Upper lobe of left lung (tissue), 4 donors: ENCODE data around the gene CDKN1C.

ENCODE experiments used
- EP300 ChIP-seq, 4 donors: sonication (generic); formaldehyde crosslinking; IDR thresholded peaks; one replicate each; pipeline ENCODE4 v1.5.1; 2017; ENCODE audit warnings: antibody characterized with exemption in 4 of 4, control low read depth in 2 of 4
- TF ChIP-seq, protein P1 (sequence below), 6 experiments: fragments of 450-650 bp in 4 of 6; fragments of 200-600 bp in 2 of 6; sonication (generic) in 2 of 6; IDR thresholded peaks; one replicate each; pipeline ENCODE4 v1.5.1; 2016 to 2019; ENCODE audit warnings: antibody characterized with exemption in 6 of 6

DNA sequence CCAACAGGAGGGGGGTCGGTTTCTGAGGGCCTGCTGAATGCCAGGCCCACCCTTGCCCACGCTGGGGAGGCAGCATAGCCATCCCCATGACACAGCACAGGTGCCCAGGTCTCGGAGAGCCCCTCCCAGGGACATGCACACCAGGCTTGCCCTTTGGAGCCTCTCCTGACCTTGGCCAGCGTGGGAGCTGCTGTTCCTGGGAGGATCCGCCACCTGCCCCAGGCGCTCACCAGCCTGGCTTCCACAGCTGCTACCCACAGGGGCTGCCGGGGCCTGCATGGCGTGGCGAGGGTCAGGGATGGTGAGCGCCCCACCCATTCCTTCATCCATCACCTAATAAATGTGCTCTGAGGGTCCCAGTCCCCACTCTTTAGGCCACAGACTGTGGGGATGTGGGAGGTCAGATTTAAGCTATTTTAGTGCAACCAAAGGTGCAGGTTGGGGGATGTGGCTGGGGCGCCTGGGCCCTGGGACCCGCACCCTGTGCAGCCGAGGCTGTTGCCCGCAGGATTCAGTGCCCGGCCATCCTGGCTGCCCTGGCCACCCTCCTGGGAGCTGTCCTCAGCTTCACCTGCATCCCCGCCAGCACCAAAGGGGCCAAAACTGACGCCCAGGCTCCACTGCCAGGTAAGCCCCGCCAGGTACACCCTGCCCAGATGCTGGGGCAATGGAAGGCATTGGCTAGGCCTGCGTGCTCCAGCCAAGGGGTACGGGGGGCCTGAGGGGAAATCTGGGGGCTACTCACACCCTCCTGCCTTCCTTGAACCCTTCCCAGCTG, 30.7 kb upstream of the CDKN1C start:
- no peak for TF ChIP-seq EP300 (IDR thresholded peaks at IDR 0.05)
- TF ChIP-seq, protein P1, sequence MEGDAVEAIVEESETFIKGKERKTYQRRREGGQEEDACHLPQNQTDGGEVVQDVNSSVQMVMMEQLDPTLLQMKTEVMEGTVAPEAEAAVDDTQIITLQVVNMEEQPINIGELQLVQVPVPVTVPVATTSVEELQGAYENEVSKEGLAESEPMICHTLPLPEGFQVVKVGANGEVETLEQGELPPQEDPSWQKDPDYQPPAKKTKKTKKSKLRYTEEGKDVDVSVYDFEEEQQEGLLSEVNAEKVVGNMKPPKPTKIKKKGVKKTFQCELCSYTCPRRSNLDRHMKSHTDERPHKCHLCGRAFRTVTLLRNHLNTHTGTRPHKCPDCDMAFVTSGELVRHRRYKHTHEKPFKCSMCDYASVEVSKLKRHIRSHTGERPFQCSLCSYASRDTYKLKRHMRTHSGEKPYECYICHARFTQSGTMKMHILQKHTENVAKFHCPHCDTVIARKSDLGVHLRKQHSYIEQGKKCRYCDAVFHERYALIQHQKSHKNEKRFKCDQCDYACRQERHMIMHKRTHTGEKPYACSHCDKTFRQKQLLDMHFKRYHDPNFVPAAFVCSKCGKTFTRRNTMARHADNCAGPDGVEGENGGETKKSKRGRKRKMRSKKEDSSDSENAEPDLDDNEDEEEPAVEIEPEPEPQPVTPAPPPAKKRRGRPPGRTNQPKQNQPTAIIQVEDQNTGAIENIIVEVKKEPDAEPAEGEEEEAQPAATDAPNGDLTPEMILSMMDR (IDR thresholded peaks at IDR 0.05), result no peak
